SK-N-SH (cell line): Measurements from ENCODE around the gene GMEB1. TPM values are rescaled to one million over a fixed set of nuclear protein-coding genes. Genes with fewer than 3 reads are reported as not detected.

Source experiments
- CTCF ChIA-PET: fragments of 300-600, 350-600 bp; formaldehyde crosslinking; extraction: SDS; loops from one replicate; lab custom pipeline; 2021; lab: Yijun Ruan, JAX
- POLR2A ChIA-PET: fragments of 350-600 bp; sonication (Branson Sonifier 250); formaldehyde crosslinking; extraction: SDS; loops from one replicate; lab custom pipeline; 2020; ENCODE audit warnings: antibody characterized with exemption, inconsistent platforms; lab: Yijun Ruan, JAX
- DNase-seq: peaks from one replicate; pipeline ENCODE4 v3.0.0; 2012
- H2AFZ ChIP-seq: fragments of 200-600 bp; sonication (generic); 2 replicates; pipeline ENCODE4 v1.8.1; 2016; ENCODE audit warnings: antibody characterized with exemption, mild to moderate bottlenecking, low read depth
- H3F3A ChIP-seq: fragments of 200-600 bp; sonication (generic); replicated peaks from 2 replicates; pipeline ENCODE3; 2016; ENCODE audit warnings: antibody characterized with exemption, mild to moderate bottlenecking; ENCODE audit not compliant: insufficient read depth
- H3K27ac ChIP-seq, 2 experiments: fragments of 200-500 bp in 1 of 2; fragments of 200-600 bp in 1 of 2; sonication (Bioruptor generic) in 1 of 2; sonication (generic), shearing (Covaris generic) in 1 of 2; 2 replicates each; pipeline versions ENCODE4 v1.5.1 to v1.6.1; 2014 to 2016; ENCODE audit warnings: low read depth in 2 of 2, inconsistent platforms in 1 of 2, low read length in 1 of 2, mild to moderate bottlenecking in 1 of 2, mixed read lengths in 1 of 2
- H3K27me3 ChIP-seq: fragments of 200-600 bp; sonication (generic), shearing (Covaris generic); 2 replicates; pipeline ENCODE4 v1.6.1; 2016; ENCODE audit warnings: mixed run types; ENCODE audit not compliant: insufficient read depth
- H3K36me3 ChIP-seq, 2 experiments: fragments of 200-500 bp in 1 of 2; fragments of 200-600 bp in 1 of 2; sonication (Bioruptor generic) in 1 of 2; sonication (generic) in 1 of 2; replicated peaks in 1 of 2; 2 replicates each; pipeline versions ENCODE3 to v1.5.1; 2014 to 2016; ENCODE audit warnings: low read length in 1 of 2, mild to moderate bottlenecking in 1 of 2; ENCODE audit not compliant: insufficient read depth in 2 of 2, control insufficient read depth in 1 of 2
- H3K4me1 ChIP-seq, 2 experiments: fragments of 200-500 bp in 1 of 2; fragments of 200-600 bp in 1 of 2; sonication (Bioruptor generic) in 1 of 2; sonication (generic), shearing (Covaris generic) in 1 of 2; 2 replicates each; pipeline versions ENCODE4 v1.5.1 to v1.6.1; 2014 to 2016; ENCODE audit warnings: low read depth in 1 of 2, low read length in 1 of 2, mixed run types in 1 of 2; ENCODE audit not compliant: insufficient read depth in 2 of 2, control insufficient read depth in 1 of 2
- H3K4me2 ChIP-seq: fragments of 200-600 bp; sonication (generic), shearing (Covaris generic); 2 replicates; pipeline ENCODE4 v1.6.1; 2017; ENCODE audit warnings: mixed run types
- H3K4me3 ChIP-seq, 2 experiments: fragments of 200-500 bp in 1 of 2; fragments of 200-600 bp in 1 of 2; sonication (Bioruptor generic) in 1 of 2; sonication (generic), shearing (Covaris generic) in 1 of 2; 2 replicates each; pipeline versions ENCODE4 v1.5.1 to v1.8.1; 2014 to 2016; ENCODE audit warnings: low read depth in 2 of 2, inconsistent platforms in 1 of 2, low read length in 1 of 2, mild to moderate bottlenecking in 1 of 2, mixed read lengths in 1 of 2, moderate library complexity in 1 of 2
- H3K79me2 ChIP-seq: fragments of 200-600 bp; sonication (generic); 2 replicates; pipeline ENCODE4 v1.8.1; 2017; ENCODE audit warnings: mild to moderate bottlenecking; ENCODE audit not compliant: insufficient read depth
- H3K9ac ChIP-seq: fragments of 200-600 bp; sonication (generic); 2 replicates; pipeline ENCODE4 v1.6.1; 2017; ENCODE audit warnings: mixed run types
- H3K9me2 ChIP-seq: fragments of 200-600 bp; sonication (generic); 2 replicates; pipeline ENCODE4 v1.6.1; 2017; ENCODE audit warnings: mixed run types
- H3K9me3 ChIP-seq: fragments of 200-600 bp; sonication (generic); 2 replicates; pipeline ENCODE4 v1.6.1; 2017; ENCODE audit warnings: mixed run types, mild to moderate bottlenecking, moderate library complexity
- H4K20me1 ChIP-seq: fragments of 200-600 bp; sonication (generic); 2 replicates; pipeline ENCODE4 v1.6.1; 2017; ENCODE audit warnings: mild to moderate bottlenecking, mixed run types; ENCODE audit not compliant: insufficient read depth
- GABPA ChIP-seq: IDR thresholded peaks from 2 replicates; pipeline ENCODE4 v1.4.0; 2012; ENCODE audit warnings: low read depth, mild to moderate bottlenecking
- JUND ChIP-seq: IDR thresholded peaks from 2 replicates; pipeline ENCODE4 v1.4.0; 2012
- MAX ChIP-seq: IDR thresholded peaks from 2 replicates; pipeline ENCODE4 v1.4.0; 2012; ENCODE audit warnings: low read depth
- NFIC ChIP-seq: IDR thresholded peaks from 2 replicates; pipeline ENCODE4 v1.4.0; 2012; ENCODE audit warnings: borderline replicate concordance
- NRF1 ChIP-seq: IDR thresholded peaks from 2 replicates; pipeline ENCODE4 v1.6.1; 2012; ENCODE audit warnings: low read depth, mild to moderate bottlenecking, low read length
- PBX3 ChIP-seq: IDR thresholded peaks from 2 replicates; pipeline ENCODE4; 2012
- POLR2AphosphoS5 ChIP-seq: IDR thresholded peaks from 2 replicates; pipeline ENCODE4 v1.6.1; 2012; ENCODE audit warnings: low read depth, low read length
- RFX5 ChIP-seq: IDR thresholded peaks from 2 replicates; pipeline ENCODE4 v1.6.1; 2012; ENCODE audit warnings: mild to moderate bottlenecking, improper control_type of control experiment, low read length
- RXRA ChIP-seq: IDR thresholded peaks from 2 replicates; pipeline ENCODE4 v1.4.0; 2012; ENCODE audit warnings: low read depth, mild to moderate bottlenecking, borderline replicate concordance
- SIN3A ChIP-seq: IDR thresholded peaks from 2 replicates; pipeline ENCODE4 v1.6.1; 2012; ENCODE audit warnings: low read depth, mild to moderate bottlenecking, low read length, moderate library complexity, borderline replicate concordance
- SMC3 ChIP-seq: IDR thresholded peaks from 2 replicates; pipeline ENCODE4 v1.6.1; 2012; ENCODE audit warnings: low read depth, low read length, improper control_type of control experiment
- TAF1 ChIP-seq: IDR thresholded peaks from 2 replicates; pipeline ENCODE4 v1.6.1; 2012; ENCODE audit warnings: low read depth, mild to moderate bottlenecking, low read length, moderate library complexity, borderline replicate concordance
- TCF12 ChIP-seq: IDR thresholded peaks from 2 replicates; pipeline ENCODE4 v1.4.0; 2012
- ZBTB33 ChIP-seq: IDR thresholded peaks from 2 replicates; pipeline ENCODE4 v1.4.0; 2012; ENCODE audit warnings: low read depth, borderline replicate concordance
- WGBS: methylation state at CpG from one replicate; pipeline ENCODE4 v1.1.6; 2017; ENCODE audit warnings: low lambda C conversion rate; 5-methylcytosine and 5-hydroxymethylcytosine counted together
- polyA plus RNA-seq, 3 experiments: library from polyadenylated mRNA; depleted of rRNA; stranded (reverse); fragments of >200 nt; gene quantifications; 2 replicates each; pipeline ENCODE4 v1.2.3, GENCODE V29; 2012

GMEB1 gene
- polyA plus RNA-seq, 1 of the 3 experiments (the other 2 are of a cell fraction): 3.6 TPM

GRCh38 chr1:28735961-28736449 is 67.4 kb downstream of the GMEB1 start:
- H3K27ac ChIP-seq: peak overlapping the region; percentile 74 to 88; a peak in 3 of 4 replicates

More at GRCh38 chr1:28735961-28736449, 67.4 kb downstream of the GMEB1 start:
- TF ChIP-seq JUND (no peak), SIN3A (no peak), POLR2AphosphoS5 (no peak), SMC3 (no peak), RXRA (no peak), TCF12 (no peak), RFX5 (no peak), NRF1 (no peak), MAX (no peak), TAF1 (no peak), ZBTB33 (no peak), NFIC (no peak), PBX3 (no peak), GABPA (no peak)
- peaks cover 14 to 17% of the 10 kb centered on the region in 2 experiments; a peak in 3 of 4 replicates for H3K4me1 ChIP-seq
- H3K9ac ChIP-seq: peak overlapping the region; percentile 90
- peak overlapping the region; percentile 82 for H2AFZ ChIP-seq
- H3K9me3 ChIP-seq: no peaks in the 10 kb centered on the region
- H3K9me2 ChIP-seq: no peaks in the 10 kb centered on the region
- peaks cover 20 to 31% of the 10 kb centered on the region in 2 experiments for H3K36me3 ChIP-seq
- peak overlapping the region; percentile 86 for H3K4me2 ChIP-seq
- CTCF ChIA-PET: interaction anchor here (0.7 to 2.6 kb wide), 29 partner anchors 10 to 446 kb away, joined by 3 to 47 read pairs (median 5); partner anchors contain the start of genes GMEB1, OPRD1, RNU11 and TAF12
- peaks cover 42% of the 10 kb centered on the region for H3K79me2 ChIP-seq
- peaks cover 4% of the 10 kb centered on the region for H3F3A ChIP-seq
- no peak for DNase-seq
- POLR2A ChIA-PET: interaction anchor here (0.5 to 1.8 kb wide), 13 partner anchors 8 to 446 kb away, joined by 3 to 28 read pairs (median 3); partner anchors contain the start of genes GMEB1, RNU11, SRSF4 and TAF12
- no peaks in the 10 kb centered on the region for H3K27me3 ChIP-seq
- 62% methylated on average over 13 of the region's 15 CpGs for WGBS
- peak overlapping the region; percentile 77 to 97; a peak in 3 of 4 replicates for H3K4me3 ChIP-seq
- H4K20me1 ChIP-seq: peaks cover 33% of the 10 kb centered on the region
